HG03565 (cell line): ENCODE results near the gene ITM2C.

Source experiments
- ATAC-seq: cut with Tn5 transposase; IDR thresholded peaks from one replicate; pipeline ENCODE4 v1.9.1; 2021; ENCODE audit warnings: mild to moderate bottlenecking, moderate library complexity; ENCODE audit not compliant: unreplicated experiment

ITM2C gene

DNA sequence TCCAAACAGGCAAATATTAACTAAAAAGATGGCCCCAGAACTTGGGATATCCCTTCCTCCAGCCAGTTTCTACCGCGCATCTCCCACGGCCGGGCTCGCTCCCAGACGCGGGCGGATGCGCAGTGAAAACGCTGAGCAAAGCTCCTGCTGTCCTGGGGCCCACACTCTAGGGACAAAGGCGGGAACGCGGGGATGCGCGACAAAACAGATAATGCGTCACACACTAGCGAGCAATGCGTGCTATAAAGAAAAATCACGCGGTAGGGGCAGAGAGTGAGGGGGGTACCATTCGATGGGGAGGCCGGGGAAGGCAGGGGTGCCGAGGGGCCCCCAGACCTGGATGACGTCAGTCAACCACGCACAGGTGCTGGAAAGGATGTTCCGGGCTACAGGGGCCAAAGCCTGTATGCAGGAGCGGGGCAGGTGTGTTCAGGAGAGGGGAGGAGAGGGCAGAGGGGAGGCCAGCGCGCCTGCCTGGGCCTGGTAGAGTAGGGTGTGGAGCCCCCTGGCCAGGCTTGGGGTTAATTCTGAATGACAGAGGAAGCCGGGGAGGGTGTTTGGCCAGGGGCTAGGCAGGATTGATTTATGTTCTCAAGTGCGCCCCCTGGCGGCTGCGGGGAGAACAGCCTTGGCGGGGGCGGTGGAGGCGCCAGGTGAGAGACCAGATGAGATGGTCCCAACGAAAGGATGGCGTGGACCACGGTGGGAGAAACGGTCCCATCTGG, 14.9 kb upstream of the ITM2C start:
- peak; percentile 41 for ATAC-seq

DNA sequence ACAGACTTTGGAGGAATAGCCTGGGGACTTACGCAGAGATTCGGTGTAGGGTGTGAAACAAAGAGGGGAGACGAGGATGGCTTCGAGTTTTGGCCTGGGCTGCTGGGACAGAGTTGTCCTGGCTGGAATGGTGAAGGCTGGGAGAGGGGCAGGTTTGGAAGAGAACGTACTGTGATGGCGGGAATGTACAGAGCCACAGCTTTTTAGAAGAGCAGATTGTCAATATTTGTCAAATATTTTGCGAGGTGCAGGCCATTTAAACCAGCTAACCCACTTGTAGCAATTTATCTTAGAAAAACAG, 14.4 kb upstream of the ITM2C start:
- no peak for ATAC-seq

DNA sequence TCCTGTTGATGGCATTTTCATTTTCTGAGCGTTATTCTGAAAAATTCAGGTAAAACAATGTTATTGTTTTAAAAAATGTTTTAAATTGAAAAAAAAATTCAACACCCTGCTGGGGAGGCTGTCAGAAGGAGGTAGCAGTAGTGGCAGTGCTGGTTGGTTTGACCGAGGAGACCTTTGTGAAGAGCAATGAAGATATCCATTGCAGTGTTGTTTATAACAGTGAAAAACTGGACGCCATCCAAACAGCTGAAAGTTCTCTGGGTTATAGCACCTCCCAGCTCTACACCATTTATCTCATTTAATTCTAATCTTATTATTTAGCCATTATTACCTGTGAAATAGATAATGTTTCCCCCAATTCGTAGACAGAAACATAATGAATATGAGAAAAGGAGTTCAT, 12.6 kb upstream of the ITM2C start:
- ATAC-seq, result no peak

DNA sequence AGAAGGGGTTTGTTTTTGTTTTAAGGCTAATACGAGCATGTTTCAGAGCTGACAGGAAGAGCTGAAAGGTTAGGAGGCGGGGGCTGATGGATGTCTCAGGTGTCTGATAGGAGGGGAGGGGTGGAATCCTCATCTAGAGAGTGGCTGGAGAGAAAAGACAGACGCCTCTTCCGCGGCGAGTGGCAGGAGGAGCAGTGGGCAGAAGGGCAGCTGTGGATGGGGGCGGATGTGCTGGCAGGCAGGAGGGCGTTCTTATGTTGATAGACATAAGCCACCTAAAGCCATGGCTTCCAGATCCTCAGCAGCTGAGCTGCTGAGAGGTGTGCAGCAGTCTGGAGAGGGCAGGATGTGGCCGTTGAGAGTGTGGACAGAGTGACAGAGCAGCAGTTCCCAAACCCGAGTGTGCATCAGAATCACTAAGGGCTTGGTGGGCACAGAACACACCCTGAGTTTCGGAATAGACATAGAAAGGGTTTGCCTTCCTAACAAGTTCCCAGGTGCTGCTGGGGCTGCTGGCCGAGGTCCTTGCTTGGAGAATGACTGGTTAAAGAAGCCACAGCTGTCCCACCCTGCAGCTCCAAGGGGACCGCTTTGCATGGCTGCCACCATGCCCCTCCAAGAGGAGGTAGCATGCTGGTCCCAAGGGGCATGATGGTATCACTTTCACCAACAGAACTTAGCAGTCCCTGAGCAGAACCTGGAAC, 3.0 kb upstream of the ITM2C start:
- no peak for ATAC-seq

DNA sequence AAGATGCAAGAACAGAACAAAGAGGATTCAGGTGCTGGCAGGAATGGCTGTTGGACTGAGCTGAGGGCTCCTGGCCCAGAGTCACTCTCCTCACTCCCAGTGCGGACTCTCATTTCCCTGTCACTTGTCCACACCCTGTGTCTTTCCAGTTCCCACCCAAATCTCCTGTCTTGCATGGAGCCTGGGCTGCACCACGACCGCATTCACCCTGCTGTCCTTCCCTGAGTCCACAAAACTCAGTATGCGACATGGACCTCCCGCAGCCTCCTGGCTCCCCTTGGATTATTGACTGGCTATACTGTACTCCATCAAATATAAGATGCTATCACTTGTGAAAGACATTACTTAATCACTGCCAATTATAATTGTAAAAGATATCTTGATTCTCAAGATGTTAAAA, 2.5 kb upstream of the ITM2C start:
- ATAC-seq, result no peak

DNA sequence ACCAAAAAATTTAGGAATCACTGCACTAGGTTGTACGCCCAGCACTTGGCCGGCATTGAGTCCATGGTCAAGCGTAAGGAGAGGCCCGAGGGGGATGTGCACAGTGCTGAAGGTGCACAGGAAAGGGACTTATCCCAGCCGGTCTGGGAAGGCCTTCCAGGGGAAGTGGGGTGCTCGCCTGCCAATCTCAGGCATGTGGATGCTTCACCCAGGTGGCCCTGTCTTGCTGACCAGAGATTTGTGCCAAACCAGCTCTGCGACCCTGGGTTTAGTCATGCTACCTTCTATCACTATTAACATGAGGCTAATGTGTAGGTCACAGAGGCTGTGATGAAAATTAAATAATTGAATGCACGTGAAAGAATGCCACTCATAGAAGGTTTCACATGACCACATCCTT, 1.7 kb upstream of the ITM2C start:
- ATAC-seq, result no peak

DNA sequence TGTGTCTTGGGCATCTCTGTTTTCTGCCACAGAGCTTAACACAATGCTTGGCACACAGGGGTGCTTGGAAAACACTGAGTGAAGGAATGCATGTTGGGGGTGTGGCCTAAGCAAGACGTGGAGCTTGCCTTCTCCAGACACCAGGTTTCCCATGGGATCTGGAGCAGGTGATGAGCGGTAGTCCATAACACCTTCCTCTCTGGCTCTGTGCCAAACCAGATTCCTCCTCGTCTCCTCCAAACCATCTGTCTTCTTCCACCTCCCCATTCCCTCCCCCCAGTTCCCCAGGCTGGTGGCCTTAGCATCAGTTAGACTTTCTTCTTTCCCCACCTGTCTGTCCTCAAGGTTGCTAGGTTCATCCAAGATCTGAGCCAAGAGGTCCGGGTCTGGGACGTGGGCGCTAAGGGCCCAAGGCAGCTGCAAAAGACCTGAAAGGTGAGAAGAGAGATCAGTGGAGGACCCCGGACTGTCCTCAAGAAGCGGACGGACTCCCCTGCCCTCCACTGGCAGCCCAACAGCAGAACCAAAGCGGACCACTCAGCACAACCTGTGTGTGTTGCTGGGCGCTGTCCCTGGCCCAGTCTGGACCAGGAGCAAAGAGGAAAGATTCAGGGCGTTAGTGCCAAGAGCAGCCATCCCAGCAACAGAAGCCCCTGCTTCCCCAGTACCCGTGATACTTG, 1.2 kb upstream of the ITM2C start:
- no peak for ATAC-seq

DNA sequence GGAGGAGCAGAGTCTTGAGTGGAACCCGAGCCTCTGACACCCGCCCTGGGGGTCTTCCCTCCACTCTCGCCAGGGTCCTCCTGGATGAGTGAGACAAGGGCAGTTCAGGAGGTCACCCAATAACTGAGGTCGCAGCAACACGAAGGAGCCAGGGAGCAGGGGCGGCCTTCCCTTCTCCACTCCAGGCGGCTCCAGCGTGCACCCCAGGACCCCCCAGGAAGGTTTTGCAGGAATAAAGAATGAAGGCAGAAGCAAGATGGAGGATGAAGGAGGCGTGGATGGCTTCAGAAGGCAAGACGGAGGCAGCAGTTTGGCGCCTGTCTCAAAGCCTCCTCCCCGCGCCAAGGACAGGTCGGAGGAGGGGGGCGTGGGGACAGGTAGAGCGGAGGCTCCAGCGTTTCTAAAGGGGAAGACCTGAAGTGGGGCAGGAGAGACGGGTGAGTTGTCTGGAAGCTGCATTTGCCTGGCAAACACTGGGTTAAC, 579 bp upstream of the ITM2C start:
- no peak for ATAC-seq

DNA sequence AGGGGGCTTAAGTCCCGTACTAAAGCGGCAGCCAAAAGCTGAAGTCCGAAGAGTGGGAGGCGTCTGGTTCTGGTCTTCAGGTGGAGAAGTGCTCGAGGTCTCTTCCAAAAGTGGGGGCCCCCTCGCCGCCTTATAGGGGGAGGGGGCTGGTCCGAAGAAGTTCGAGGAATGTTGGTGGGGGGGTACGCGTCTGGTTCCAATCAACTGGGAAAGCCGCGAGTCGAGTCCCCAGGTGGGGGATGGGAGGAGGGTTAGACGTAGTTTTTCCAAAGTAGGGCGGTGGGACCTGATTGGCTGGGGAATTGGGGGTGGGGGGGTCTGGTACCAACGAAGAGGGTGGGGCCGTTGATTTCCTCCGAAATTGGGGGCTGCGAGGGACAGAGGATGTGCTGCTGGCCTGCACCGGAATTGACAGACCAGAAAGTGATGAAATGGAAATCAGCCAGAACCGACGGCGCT, 594 bp downstream of the ITM2C start:
- ATAC-seq, result no peak

DNA sequence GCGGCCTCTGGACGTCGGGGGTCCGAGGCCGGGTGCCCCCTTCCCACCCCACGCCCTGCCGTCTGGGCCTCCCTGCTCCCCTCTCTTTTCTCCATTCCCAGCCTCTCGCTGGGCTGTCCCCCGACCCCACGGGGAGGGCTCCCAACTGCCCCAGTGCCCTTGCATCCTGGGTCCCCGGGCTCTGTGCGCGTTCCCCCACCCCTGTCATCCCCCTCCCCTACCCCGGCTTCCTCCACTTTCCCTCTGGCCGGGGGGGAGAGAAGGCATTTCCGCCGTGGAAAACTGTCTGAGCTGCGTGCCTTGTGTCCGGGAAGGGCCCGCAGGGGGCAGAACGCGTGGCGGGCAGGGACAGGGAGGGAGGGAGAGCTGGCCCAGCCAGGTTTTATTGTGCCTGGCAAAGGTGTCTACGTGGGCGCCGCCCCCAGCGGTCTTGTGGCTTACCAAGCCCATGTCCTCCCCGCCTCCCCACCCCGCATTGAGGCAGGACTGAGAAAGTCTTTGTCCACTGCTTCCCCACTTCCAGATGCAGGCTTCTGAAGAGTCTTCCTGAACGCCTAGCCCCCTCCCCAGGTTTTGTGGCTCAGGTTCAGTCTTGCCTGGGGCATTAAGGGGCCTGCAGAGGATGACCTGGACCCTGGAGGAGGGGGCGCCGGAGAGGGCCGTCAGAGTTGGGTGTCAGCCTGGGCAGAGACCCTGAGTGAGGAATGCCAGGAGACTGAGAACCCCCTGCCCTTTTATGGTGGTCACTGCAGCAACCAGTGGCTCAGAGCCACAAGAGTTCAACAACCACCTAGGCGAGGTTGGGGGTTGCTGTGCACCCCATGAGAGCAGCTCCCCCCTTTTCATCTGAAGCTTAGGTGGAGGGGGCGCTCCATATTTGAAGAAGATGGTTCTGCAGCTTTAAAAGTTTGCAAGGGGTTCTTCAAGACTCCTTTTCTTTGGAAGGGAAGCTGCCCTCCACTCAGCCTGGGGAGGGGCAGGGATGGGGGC, 1.3 kb downstream of the ITM2C start:
- no peak for ATAC-seq

DNA sequence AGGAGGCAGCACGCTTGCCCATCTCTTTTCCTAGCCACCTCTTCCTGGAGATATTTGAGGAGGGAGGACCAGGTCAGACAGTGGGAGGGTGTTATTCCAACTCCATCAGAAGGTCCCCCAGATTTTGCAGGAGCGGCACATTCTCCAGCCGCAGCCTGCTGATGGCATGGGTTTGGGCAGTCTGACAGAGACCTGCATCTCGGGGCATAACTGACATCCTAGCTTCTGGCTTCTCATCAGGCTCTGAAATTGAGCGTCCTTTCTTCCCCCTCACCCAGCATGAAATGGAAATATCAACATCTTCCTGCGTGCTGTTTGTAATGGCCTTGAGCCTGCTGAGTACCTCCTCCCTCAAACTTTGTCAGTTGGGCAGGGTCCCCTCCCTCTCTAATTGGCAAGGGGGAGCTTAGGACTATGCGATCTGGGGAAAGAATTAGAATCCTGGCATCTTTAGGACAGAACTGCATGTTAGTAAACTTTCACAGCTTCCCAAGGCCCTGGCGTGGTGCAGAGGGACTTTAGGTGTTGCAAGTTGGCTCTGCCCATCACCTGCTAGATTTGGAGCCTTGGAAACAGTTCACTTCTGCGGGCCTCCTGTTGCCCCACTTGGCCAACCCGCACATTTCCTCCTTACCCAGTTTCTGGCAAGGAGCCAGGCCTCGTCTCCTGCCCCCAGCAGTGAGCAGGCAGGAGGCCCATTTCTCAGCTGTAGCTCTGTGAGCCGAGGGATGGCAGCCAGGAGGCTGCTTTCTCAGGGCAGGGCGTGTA, 2.2 kb downstream of the ITM2C start:
- ATAC-seq, result no peak

DNA sequence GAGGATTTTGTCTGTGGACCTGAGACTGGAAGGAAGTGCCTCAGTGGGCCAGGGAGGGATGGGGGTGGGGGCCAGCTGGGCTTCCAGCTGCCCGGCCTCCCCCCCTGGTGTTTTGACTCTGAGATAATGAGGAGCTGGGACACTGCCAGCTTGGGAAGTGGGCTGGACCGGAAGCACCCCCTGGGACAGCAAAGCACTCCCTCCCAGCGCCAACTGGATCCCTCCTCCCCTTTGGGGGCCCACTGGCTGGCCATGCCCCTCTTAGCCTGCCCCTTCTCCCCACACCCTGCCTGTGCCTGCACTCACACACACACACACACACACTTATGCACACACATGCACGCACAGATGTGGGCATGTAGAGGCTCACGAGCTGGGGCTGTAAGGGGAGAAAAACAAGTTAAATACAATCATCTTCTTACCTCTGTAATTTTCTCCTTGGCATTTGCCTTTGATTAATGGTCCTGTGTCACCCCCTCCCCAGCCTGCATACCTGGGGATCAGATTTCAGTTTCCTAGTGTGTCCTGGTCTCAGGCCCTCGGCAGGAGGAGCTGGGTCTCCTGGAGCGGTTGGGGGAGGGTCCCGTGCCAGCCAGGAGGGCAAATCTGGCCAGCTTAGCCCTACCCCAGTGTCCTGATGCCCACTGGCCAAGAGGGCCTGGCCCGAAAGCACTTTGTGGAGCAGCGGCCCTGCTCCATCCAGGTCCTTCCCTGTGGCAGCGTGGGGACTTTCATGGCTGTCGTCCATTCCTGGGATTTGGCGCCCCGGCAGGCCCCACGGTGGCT, 3.6 kb downstream of the ITM2C start:
- no peak for ATAC-seq

DNA sequence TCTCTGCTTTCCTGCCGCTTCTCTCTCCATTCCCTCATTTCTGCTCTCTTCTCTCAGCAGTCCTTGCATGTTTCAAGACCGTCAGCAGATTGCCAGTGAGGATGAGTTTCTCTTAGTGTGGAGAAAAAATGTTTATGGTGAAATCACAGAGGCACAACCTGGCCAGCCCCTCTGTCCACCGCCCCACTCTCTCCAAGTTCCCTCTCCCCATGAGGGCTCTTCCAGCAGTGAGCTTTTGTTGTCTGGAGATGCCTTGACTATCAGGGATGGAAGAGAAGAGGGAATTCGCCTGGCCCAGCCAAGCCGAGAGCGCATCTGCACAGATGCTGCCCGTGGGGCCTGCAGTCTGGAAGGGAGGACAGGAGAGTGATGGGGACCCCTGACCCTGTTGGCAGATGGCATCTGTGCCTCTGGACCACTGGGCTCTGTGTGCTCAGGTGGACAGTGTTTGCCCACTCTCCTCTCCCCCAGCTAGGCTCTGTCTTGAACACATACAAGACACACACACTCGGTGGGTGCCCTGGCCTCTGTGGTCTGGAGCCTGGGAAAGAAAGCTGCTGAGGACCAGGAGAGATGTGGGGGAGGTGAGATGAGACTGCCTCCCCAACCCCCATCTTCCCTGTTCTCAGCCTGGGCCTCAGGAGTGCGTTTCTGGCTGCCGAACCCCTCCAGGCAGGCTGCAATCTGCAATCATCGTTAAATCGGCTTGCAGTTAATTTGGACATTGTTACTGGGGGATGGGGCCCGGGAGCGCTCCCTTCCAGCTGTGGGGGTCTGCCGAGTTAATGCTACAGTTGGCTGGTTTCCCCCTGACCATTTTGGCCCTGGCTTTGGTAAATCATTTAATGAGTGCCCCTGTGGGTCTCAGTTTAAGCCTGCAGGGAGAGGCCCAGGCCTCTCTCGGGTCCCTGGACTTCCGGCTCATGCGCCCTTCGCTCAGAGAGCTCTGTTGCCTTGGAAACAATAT, 4.5 kb downstream of the ITM2C start:
- ATAC-seq, result no peak

DNA sequence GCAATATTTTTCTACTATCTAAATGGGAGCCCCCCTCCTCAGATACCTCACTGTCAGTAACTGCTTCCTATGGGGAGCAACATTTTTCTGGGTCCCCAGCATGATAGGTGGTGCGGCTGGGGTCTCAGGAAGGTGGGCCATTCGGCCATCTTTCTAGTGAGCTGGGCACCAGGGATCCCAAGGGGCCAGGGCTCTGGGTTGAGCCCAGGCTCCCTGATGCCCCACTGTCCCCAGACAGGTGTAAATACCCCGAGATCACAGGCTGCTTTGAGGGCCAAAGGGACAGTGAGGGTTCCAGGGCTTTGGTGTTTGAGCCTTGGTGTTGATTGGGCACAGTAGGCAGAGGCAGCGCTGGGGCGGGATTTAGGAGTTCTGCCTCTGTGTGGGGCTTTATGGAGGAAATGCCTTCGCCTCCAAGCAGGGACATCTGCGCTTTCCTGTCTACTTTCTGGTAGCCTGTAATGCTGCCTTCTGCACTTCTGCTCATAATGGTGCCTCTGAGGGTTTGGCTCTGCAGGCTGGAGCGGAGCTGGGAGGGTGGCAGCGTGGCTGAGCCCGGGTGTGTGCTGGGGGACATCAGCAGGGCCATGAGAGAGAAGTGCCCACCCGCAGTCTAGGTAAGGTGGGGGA, 5.3 kb downstream of the ITM2C start:
- ATAC-seq, result no peak

DNA sequence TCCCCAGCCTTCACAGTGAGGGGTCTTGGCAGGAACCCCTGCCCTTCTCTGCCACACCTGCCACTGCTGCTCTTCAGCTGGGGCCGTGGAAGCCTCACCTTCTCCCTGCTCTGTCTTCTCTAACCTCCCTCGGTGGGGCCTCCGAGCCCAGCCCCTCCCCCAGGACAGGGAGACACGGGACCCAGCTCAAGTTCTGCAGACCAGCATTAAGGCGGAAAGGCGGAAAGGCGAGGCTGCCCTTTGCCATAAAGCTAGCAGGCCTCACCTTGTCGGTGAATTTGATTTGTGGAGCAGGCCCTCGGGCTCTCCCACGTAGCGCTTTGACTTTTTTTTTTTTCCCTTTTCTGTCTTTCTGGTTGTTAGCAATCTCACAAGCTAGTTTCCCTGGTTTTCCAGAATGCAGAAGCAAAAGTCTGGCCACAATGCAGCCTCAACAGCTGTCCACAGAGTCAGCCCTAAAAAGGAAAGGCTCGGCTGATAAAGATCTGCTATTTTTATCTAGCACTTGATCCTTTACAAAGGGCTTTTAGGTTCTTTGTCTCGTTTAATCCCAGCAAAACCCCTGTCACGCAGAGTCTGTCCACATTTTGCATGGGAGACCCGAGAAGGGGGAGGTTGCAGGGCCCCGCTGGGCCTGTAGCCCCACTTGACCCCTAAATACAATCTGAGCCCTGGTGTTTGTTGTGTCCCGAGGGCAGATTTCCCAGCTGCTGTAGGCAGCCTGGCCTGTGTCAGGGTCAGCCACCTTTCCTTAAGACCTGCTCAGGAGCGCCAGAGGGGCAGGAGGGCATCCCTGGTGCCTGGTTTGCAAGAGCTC, 6.0 kb downstream of the ITM2C start:
- no peak for ATAC-seq

DNA sequence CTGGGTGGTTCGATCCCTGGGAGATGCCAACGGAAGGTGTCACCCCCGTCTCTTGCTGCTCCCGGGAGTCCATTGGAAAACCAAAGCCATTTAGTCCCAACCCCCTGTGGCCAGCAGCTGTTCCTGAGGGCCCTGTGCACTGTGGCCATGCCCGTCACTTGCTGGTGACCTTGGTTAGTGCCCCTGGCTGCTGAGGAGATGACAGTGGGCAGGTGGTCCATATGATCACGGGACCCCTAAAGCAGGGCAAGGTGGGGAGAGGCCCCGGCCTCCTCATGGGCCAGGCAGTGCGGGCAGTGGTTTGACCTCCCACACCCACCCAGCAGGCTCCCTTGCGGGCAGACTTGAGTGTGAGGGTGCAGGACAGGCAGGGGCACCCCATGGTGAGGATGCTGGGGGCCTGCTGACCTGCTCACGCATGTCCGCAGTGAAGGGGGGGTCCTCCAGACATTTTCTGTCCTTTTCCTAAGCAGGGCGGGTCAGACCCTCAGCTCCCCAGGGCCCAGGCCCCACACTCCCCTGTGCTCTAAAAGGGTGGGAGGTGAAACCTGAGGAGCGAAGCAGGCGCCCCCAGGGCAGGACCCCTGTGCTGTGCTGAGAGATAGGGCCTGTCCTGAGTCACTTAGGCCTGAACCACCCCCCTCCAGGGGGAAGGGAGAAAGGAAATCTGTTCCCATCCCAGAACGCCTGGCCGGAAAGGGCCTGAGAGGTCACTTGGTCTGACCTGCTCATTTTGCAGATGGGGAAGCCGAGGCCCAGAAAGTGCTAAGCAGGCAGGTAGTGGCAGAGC, 6.8 kb downstream of the ITM2C start:
- no peak for ATAC-seq
